CD14-positive monocyte (primary cell): ENCODE results near the gene LRRK1. TPM values are rescaled to one million over a fixed set of nuclear protein-coding genes. Genes with fewer than 3 reads are reported as not detected.
A peak's percentile ranks its signal among the peaks of the same experiment; 100 is the strongest.

Experiments used
- DNase-seq, 3 donors: peaks; one replicate each; pipeline ENCODE4 v3.0.0-alpha.2; 2011 to 2022
- H2AFZ ChIP-seq: 2 replicates; pipeline ENCODE4 v1.6.0; 2012; ENCODE audit warnings: mild to moderate bottlenecking, low read depth, low read length, inconsistent platforms; ENCODE audit not compliant: insufficient read depth, poor library complexity, severe bottlenecking
- H3K27ac ChIP-seq, 2 donors: 1 replicate in 1 of 2; 2 replicates in 1 of 2; pipeline ENCODE4 v1.5.1; 2012 to 2013; ENCODE audit warnings: low read length in 2 of 2, control low read depth in 1 of 2, inconsistent platforms in 1 of 2, low read depth in 1 of 2, mild to moderate bottlenecking in 1 of 2
- H3K27me3 ChIP-seq, 2 donors: one replicate each; pipeline versions ENCODE4 v1.6.0 to v1.6.1; 2011 to 2013; ENCODE audit warnings: low read length in 2 of 2; ENCODE audit not compliant: control insufficient read depth in 2 of 2, insufficient read depth in 2 of 2
- H3K36me3 ChIP-seq, 2 donors: replicated peaks in 1 of 2; 1 replicate in 1 of 2; 2 replicates in 1 of 2; pipeline versions ENCODE4 v1.5.1 to v1.6.1; 2012 to 2013; ENCODE audit warnings: low read length in 2 of 2, control low read depth in 1 of 2, inconsistent platforms in 1 of 2, mild to moderate bottlenecking in 1 of 2; ENCODE audit not compliant: insufficient read depth in 2 of 2, control insufficient read depth in 1 of 2
- H3K4me1 ChIP-seq, 2 donors: 1 replicate in 1 of 2; 2 replicates in 1 of 2; pipeline versions ENCODE4 v1.5.1 to v1.6.1; 2012 to 2013; ENCODE audit warnings: low read length in 2 of 2, control low read depth in 1 of 2, inconsistent platforms in 1 of 2, mild to moderate bottlenecking in 1 of 2, moderate library complexity in 1 of 2; ENCODE audit not compliant: insufficient read depth in 2 of 2, control insufficient read depth in 1 of 2
- H3K4me2 ChIP-seq: replicated peaks from 2 replicates; pipeline ENCODE3; 2012; ENCODE audit warnings: low read length, moderate library complexity, mild to moderate bottlenecking; ENCODE audit not compliant: poor library complexity, severe bottlenecking; ENCODE audit errors: extremely low read depth
- H3K4me3 ChIP-seq, 3 experiments: fragments of 200-600 bp in 1 of 3; sonication (generic) in 1 of 3; replicated peaks in 1 of 3; 1 replicate in 2 of 3; 2 replicates in 1 of 3; pipeline ENCODE4 v1.5.1; 2011 to 2013; ENCODE audit warnings: low read length in 3 of 3, mild to moderate bottlenecking in 3 of 3, control low read depth in 2 of 3, low read depth in 2 of 3, inconsistent platforms in 1 of 3, moderate library complexity in 1 of 3
- H3K79me2 ChIP-seq: 2 replicates; pipeline ENCODE4 v1.6.0; 2012; ENCODE audit warnings: mild to moderate bottlenecking, control low read depth, inconsistent platforms, low read length, moderate library complexity; ENCODE audit not compliant: insufficient read depth
- H3K9ac ChIP-seq: 2 replicates; pipeline ENCODE4 v1.6.0; 2017; ENCODE audit warnings: low read length, mild to moderate bottlenecking; ENCODE audit not compliant: insufficient read depth, poor library complexity, severe bottlenecking
- H3K9me3 ChIP-seq, 2 donors: replicated peaks in 1 of 2; 1 replicate in 1 of 2; 2 replicates in 1 of 2; pipeline versions ENCODE4 v1.5.1 to v1.6.1; 2012 to 2013; ENCODE audit warnings: low read length in 2 of 2, control low read depth in 1 of 2; ENCODE audit not compliant: control insufficient read depth in 1 of 2, insufficient read depth in 1 of 2
- H4K20me1 ChIP-seq: 2 replicates; pipeline ENCODE4 v1.6.0; 2012; ENCODE audit warnings: mild to moderate bottlenecking, low read length, control low read depth, moderate library complexity; ENCODE audit not compliant: insufficient read depth
- H3K27ac Mint-ChIP-seq, 7 donors: one replicate each; pipeline ENCODE4 v1.8.0; 2020; ENCODE audit warnings: mild to moderate bottlenecking in 7 of 7, mixed read lengths in 7 of 7, moderate library complexity in 6 of 7, inconsistent platforms in 2 of 7
- H3K27me3 Mint-ChIP-seq, 3 donors: one replicate each; pipeline ENCODE4 v1.8.0; 2021 to 2022; ENCODE audit warnings: low read depth in 3 of 3, mild to moderate bottlenecking in 3 of 3, mixed read lengths in 3 of 3, moderate library complexity in 3 of 3, inconsistent platforms in 1 of 3
- H3K36me3 Mint-ChIP-seq, 2 donors: one replicate each; pipeline ENCODE4 v1.8.0; 2020; ENCODE audit warnings: mixed read lengths in 2 of 2, inconsistent platforms in 1 of 2, mild to moderate bottlenecking in 1 of 2
- H3K4me1 Mint-ChIP-seq: one replicate; pipeline ENCODE4 v1.8.0; 2020; ENCODE audit warnings: mild to moderate bottlenecking, mixed read lengths
- H3K4me3 Mint-ChIP-seq, 2 donors: one replicate each; pipeline ENCODE4 v1.8.0; 2020; ENCODE audit warnings: mild to moderate bottlenecking in 2 of 2, mixed read lengths in 2 of 2, moderate library complexity in 1 of 2
- H3K9me3 Mint-ChIP-seq, 7 donors: one replicate each; pipeline ENCODE4 v1.8.0; 2020 to 2022; ENCODE audit warnings: mixed read lengths in 7 of 7, mild to moderate bottlenecking in 6 of 7, moderate library complexity in 6 of 7, inconsistent platforms in 2 of 7
- WGBS: methylation state at CpG from one replicate; pipeline ENCODE4 v1.1.5; 2013; ENCODE audit warnings: missing lambda C conversion rate; ENCODE audit not compliant: insufficient coverage; 5-methylcytosine and 5-hydroxymethylcytosine counted together
- intact Hi-C, 2 donors: fragments of 100-400 bp; cut with micrococcal nuclease; formaldehyde crosslinking; loops; one replicate each; pipeline versions ENCODE4 v1.15.0 to v1.15.1; 2023
- polyA plus RNA-seq, 3 donors: library from polyadenylated mRNA; depleted of rRNA in 1 of 3; unstranded in 2 of 3; stranded (reverse) in 1 of 3; fragments of 300-500 nt in 2 of 3; fragments of >200 nt in 1 of 3; fragmentation: Illumina TruSeq in 2 of 3; gene quantifications; 1 replicate in 2 of 3; 2 replicates in 1 of 3; pipeline ENCODE4 v1.2.3, GENCODE V29; 2012 to 2021
- TF ChIP-seq, protein P1 (sequence below): fragments of 200-600 bp; IDR thresholded peaks from one replicate; pipeline ENCODE4 v1.8.0; 2022; ENCODE audit warnings: antibody characterized with exemption, mild to moderate bottlenecking

Gene LRRK1
- polyA plus RNA-seq, 3 donors = 1.7 to 18.9 (median 5.4) TPM

GRCh38 chr15:101056366-101057334 lies 137.5 kb downstream of the LRRK1 start:
- Mint-ChIP-seq H3K4me1 (peaks cover 12% of the 10 kb centered on the region), H3K27me3 (peaks cover 0 to 3% (median 2%) of the 10 kb centered on the region in 3 donors), H3K4me3 (no peak overlapping the region), H3K36me3 (peaks cover 96 to 100% of the 10 kb centered on the region in 2 donors), H3K27ac (peak overlapping the region in 1 of 7 donors; percentile 44), H3K9me3 (peaks cover 0 to 4% (median 0%) of the 10 kb centered on the region in 7 donors)
- Histone ChIP-seq H2AFZ (no peak overlapping the region), H3K79me2 (no peaks in the 10 kb centered on the region), H3K27me3 (no peaks in the 10 kb centered on the region), H3K4me2 (no peak overlapping the region), H4K20me1 (peaks cover 5% of the 10 kb centered on the region), H3K9me3 (no peaks in the 10 kb centered on the region), H3K4me1 (peaks cover 5 to 8% of the 10 kb centered on the region in 2 donors), H3K27ac (no peak overlapping the region), H3K36me3 (peaks cover 96 to 100% of the 10 kb centered on the region in 2 donors), H3K9ac (no peak overlapping the region), H3K4me3 (no peak overlapping the region)
- TF ChIP-seq, protein P1, sequence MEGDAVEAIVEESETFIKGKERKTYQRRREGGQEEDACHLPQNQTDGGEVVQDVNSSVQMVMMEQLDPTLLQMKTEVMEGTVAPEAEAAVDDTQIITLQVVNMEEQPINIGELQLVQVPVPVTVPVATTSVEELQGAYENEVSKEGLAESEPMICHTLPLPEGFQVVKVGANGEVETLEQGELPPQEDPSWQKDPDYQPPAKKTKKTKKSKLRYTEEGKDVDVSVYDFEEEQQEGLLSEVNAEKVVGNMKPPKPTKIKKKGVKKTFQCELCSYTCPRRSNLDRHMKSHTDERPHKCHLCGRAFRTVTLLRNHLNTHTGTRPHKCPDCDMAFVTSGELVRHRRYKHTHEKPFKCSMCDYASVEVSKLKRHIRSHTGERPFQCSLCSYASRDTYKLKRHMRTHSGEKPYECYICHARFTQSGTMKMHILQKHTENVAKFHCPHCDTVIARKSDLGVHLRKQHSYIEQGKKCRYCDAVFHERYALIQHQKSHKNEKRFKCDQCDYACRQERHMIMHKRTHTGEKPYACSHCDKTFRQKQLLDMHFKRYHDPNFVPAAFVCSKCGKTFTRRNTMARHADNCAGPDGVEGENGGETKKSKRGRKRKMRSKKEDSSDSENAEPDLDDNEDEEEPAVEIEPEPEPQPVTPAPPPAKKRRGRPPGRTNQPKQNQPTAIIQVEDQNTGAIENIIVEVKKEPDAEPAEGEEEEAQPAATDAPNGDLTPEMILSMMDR = no peak
- peak in 1 of 3 donors; percentile 2 for DNase-seq
- intact Hi-C loops = no loop called here
- 92% methylated on average over 7 of the region's 15 CpGs for WGBS

DNA sequence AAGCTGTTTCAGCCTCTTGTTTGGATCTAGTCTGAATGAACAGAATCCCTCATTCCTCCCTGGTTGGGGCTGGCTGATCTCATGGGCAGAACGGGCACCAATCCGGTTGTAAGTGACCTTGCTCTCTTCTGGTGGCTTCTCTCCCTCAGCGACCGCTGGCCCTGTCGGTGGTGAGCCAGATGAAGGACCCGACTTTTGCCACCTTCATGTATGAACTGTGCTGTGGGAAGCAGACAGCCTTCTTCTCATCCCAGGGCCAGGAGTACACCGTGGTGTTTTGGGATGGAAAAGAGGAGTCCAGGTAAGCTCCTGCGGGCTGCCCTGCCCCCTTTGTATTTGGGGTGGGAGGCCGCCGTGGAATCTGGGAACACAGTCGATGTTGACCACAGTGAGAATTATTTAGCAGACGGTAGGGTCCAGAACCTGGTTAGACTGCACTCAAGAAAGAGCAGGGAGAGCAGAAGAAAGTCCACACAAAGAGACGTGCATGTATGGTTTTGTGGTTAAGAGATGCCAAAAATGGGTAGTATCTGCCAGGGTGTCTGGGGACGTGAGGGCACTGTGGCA lies 138.8 kb downstream of the LRRK1 start:
- peaks cover 96 to 100% of the 10 kb centered on the region in 2 donors for H3K36me3 Mint-ChIP-seq
- H3K9me3 Mint-ChIP-seq = peaks cover 0 to 4% (median 0%) of the 10 kb centered on the region in 7 donors
- no peak overlapping the region for H3K4me3 ChIP-seq
- no peak overlapping the region for H2AFZ ChIP-seq
- H3K27me3 ChIP-seq = no peaks in the 10 kb centered on the region
- H3K9me3 ChIP-seq = no peaks in the 10 kb centered on the region
- no peak overlapping the region for H3K27ac ChIP-seq
- DNase-seq = no peak
- no peak overlapping the region for H3K4me3 Mint-ChIP-seq
- intact Hi-C loops = no loop called here
- H3K79me2 ChIP-seq = no peaks in the 10 kb centered on the region
- peaks cover 0 to 3% (median 2%) of the 10 kb centered on the region in 3 donors for H3K27me3 Mint-ChIP-seq
- TF ChIP-seq, protein P1 = no peak
- no peak overlapping the region for H3K4me2 ChIP-seq
- H4K20me1 ChIP-seq = peaks cover 5% of the 10 kb centered on the region
- peak overlapping the region in 1 of 7 donors; percentile 29 for H3K27ac Mint-ChIP-seq
- H3K36me3 ChIP-seq = peaks cover 96 to 100% of the 10 kb centered on the region in 2 donors
- H3K4me1 Mint-ChIP-seq = peaks cover 12% of the 10 kb centered on the region
- WGBS = 94% methylated on average over 8 of the region's 14 CpGs
- no peak overlapping the region for H3K9ac ChIP-seq
- peaks cover 5 to 8% of the 10 kb centered on the region in 2 donors for H3K4me1 ChIP-seq
